ENCODE data around the gene TSPO. TPM values are rescaled to one million over a fixed set of nuclear protein-coding genes. Genes with fewer than 3 reads are reported as not detected.

The TSPO gene
- total and polyA plus RNA-seq, 2 of the 8 experiments (the other 6 are each of a cell fraction or from before 2014, with no cell fraction given): 19.9 to 51.5 TPM

GRCh38 chr22:43186272-43187170 lies 35.2 kb downstream of the TSPO start, which contains the start of gene TTLL12 (continued):
- TF ChIP-seq E2F6 (IDR thresholded peaks at IDR 0.05) (peak; percentile 61), MAX (IDR thresholded peaks at IDR 0.05) (peak; percentile 93), TAF1 (IDR thresholded peaks at IDR 0.05; ENCODE audit: low read depth, low read length) (peak; percentile 42), EZH2 (IDR thresholded peaks at IDR 0.05; ENCODE audit: low read depth, low read length, severe bottlenecking) (no peak), JUN (IDR thresholded peaks at IDR 0.05; ENCODE audit: low read depth, low read length) (no peak), SAP30 (IDR thresholded peaks at IDR 0.05; ENCODE audit: insufficient read depth, insufficient replicate concordance, low read length) (no peak), SRF (IDR thresholded peaks at IDR 0.05; ENCODE audit: low read depth, low read length) (no peak)

All from H1 (cell line).